Measurements from ENCODE around the gene ANKRD55. TPM values are rescaled to one million over a fixed set of nuclear protein-coding genes. Genes with fewer than 3 reads are reported as not detected.

The ANKRD55 gene
- total RNA-seq, 5 donors from 2014 or later (not counting 1 experiment from before 2014, with no cell fraction given), result 2.8 to 19.9 (median 3.4) TPM

DNA sequence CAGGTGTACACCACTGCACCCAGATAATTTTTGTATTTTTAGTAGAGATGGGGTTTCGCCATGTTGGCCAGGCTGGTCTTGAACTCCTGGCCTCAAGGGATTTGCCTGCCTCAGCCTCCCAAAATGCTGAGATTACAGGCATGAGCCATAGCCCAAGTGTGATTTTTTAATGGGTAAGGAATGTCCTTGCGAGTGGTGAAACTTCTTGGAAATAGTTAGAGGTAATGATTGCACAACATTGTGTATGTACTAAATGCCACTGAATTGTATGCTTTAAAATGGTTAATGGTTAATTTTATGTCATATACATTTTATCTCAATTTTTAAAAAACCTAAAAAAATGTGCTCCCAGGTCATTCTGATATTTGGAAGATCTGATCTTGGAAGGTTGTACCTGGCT is 178.5 kb downstream of the ANKRD55 start:
- CTCF ChIA-PET, result interaction anchor here in 1 of 2 donors (0.7 kb wide), 1 partner anchor 10 kb away, joined by 4 read pairs; no protein-coding TSS in a partner anchor

DNA sequence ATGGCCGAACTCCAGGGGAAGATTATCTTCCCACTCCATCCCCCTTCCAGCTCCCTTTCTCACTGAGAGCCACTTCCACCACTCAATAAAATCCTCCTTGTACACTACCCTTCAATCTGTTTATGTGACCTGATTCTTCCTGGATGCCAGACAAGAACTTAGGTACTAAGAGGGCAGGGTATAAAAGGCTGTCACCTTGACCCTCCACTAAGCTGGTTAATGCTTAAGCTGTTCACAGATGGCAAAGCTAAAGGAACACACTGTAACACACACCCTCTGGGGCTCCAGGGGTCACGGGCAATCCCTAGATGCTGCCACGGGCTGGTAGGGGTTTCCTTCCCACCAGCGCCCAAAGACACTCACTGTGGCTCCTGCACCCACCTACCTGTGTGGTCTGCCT is 179.8 kb downstream of the ANKRD55 start:
- WGBS (ENCODE audit: insufficient coverage), result 100% methylated on average over 1 of the region's 4 CpGs
- H3K9me3 Mint-ChIP-seq, result no peaks in the 10 kb centered on the region
- H3K27me3 Mint-ChIP-seq, result no peaks in the 10 kb centered on the region
- no peak overlapping the region for H3K27ac ChIP-seq (ENCODE audit: low read length)
- no peaks in the 10 kb centered on the region for H3K36me3 ChIP-seq (ENCODE audit: control insufficient read depth in 2 of 2, extremely low read depth in 1 of 2, insufficient read depth in 1 of 2, low read length in 1 of 2)
- ChIA-PET CTCF (no interaction called here), POLR2A (no interaction called here)
- H3K36me3 Mint-ChIP-seq, result peaks cover 3% of the 10 kb centered on the region
- peaks cover 55 to 74% of the 10 kb centered on the region in 2 experiments for H3K4me1 ChIP-seq (ENCODE audit: control insufficient read depth in 1 of 2, extremely low read depth in 1 of 2, insufficient read depth in 2 of 2, low read length in 2 of 2)
- no peak for ATAC-seq (replicated peaks in 1 of 4)
- peak overlapping the region; percentile 11 to 78 for H3K27ac Mint-ChIP-seq
- no peak for DNase-seq
- no peaks in the 10 kb centered on the region for H3K27me3 ChIP-seq (replicated peaks in 1 of 2; ENCODE audit: control insufficient read depth in 2 of 2, extremely low read depth in 1 of 2, insufficient read depth in 2 of 2, low read length in 1 of 2)
- H3K9me3 ChIP-seq, result no peaks in the 10 kb centered on the region
- no peak overlapping the region for H3K4me3 Mint-ChIP-seq
- no peak overlapping the region for H3K4me3 ChIP-seq (ENCODE audit: control insufficient read depth in 1 of 2, extremely low read depth in 1 of 2, low read length in 1 of 2)
- H3K4me1 Mint-ChIP-seq, result peaks cover 70 to 75% (median 74%) of the 10 kb centered on the region in 3 donors

More for the DNA sequence above, 178.5 kb downstream of the ANKRD55 start:
- H3K27me3 Mint-ChIP-seq, result no peaks in the 10 kb centered on the region
- DNase-seq (no peak), ATAC-seq (replicated peaks in 1 of 4) (no peak)
- POLR2A ChIA-PET, result no interaction called here
- no peaks in the 10 kb centered on the region for H3K36me3 ChIP-seq (ENCODE audit: control insufficient read depth in 2 of 2, extremely low read depth in 1 of 2, insufficient read depth in 1 of 2, low read length in 1 of 2)
- no peaks in the 10 kb centered on the region for H3K9me3 Mint-ChIP-seq
- no peak overlapping the region for H3K4me3 Mint-ChIP-seq
- H3K27ac Mint-ChIP-seq, result peak overlapping the region in 1 of 2 donors; percentile 91
- H3K27ac ChIP-seq (ENCODE audit: low read length), result no peak overlapping the region
- H3K4me3 ChIP-seq (ENCODE audit: control insufficient read depth in 1 of 2, extremely low read depth in 1 of 2, low read length in 1 of 2), result no peak overlapping the region
- no peaks in the 10 kb centered on the region for H3K9me3 ChIP-seq
- peaks cover 76 to 79% (median 77%) of the 10 kb centered on the region in 3 donors for H3K4me1 Mint-ChIP-seq
- H3K4me1 ChIP-seq (ENCODE audit: control insufficient read depth in 1 of 2, extremely low read depth in 1 of 2, insufficient read depth in 2 of 2, low read length in 2 of 2), result peaks cover 54 to 73% of the 10 kb centered on the region in 2 experiments
- no peaks in the 10 kb centered on the region for H3K27me3 ChIP-seq (replicated peaks in 1 of 2; ENCODE audit: control insufficient read depth in 2 of 2, extremely low read depth in 1 of 2, insufficient read depth in 2 of 2, low read length in 1 of 2)
- H3K36me3 Mint-ChIP-seq, result peaks cover 3% of the 10 kb centered on the region
- WGBS (ENCODE audit: insufficient coverage), result 100% methylated on average over 1 of the region's 2 CpGs

DNA sequence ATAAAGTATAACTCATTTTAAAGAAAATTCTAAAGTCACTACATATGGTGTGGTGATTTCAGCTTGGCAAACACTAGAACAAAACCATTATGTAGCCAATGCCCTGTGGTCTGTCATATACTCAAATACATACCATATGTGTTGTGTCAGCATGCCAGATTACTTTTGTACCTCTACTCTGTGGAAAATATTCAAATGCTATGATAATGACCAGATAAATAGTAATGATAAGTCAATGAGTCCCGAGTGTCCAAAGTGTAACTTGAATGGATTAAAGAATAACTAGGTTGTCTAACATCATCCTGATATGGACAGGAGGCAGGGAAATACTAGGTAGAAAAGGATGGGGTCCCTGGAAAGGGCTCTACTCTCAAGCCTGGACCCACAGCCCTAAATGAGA is 180.4 kb downstream of the ANKRD55 start:
- Mint-ChIP-seq H3K36me3 (peaks cover 3% of the 10 kb centered on the region), H3K9me3 (no peaks in the 10 kb centered on the region), H3K4me3 (peak overlapping the region in 1 of 3 donors; percentile 47), H3K27me3 (no peaks in the 10 kb centered on the region), H3K4me1 (peaks cover 70 to 75% (median 74%) of the 10 kb centered on the region in 3 donors), H3K27ac (peak overlapping the region; percentile 47 to 78)
- no peak overlapping the region for H3K4me3 ChIP-seq (ENCODE audit: control insufficient read depth in 1 of 2, extremely low read depth in 1 of 2, low read length in 1 of 2)
- H3K4me1 ChIP-seq (ENCODE audit: control insufficient read depth in 1 of 2, extremely low read depth in 1 of 2, insufficient read depth in 2 of 2, low read length in 2 of 2), result peaks cover 57 to 74% of the 10 kb centered on the region in 2 experiments
- CTCF ChIA-PET, result interaction anchor here in 1 of 2 donors (0.6 kb wide), 1 partner anchor 40 kb away, joined by 5 read pairs; no protein-coding TSS in a partner anchor
- no peak overlapping the region for H3K27ac ChIP-seq (ENCODE audit: low read length)
- no peaks in the 10 kb centered on the region for H3K27me3 ChIP-seq (replicated peaks in 1 of 2; ENCODE audit: control insufficient read depth in 2 of 2, extremely low read depth in 1 of 2, insufficient read depth in 2 of 2, low read length in 1 of 2)
- H3K9me3 ChIP-seq, result no peaks in the 10 kb centered on the region
- WGBS (ENCODE audit: insufficient coverage), result no CpG with 5 or more reads among the region's 1 CpG
- ATAC-seq (replicated peaks in 1 of 4) (no peak), DNase-seq (no peak)
- no peaks in the 10 kb centered on the region for H3K36me3 ChIP-seq (ENCODE audit: control insufficient read depth in 2 of 2, extremely low read depth in 1 of 2, insufficient read depth in 1 of 2, low read length in 1 of 2)
- POLR2A ChIA-PET, result no interaction called here

DNA sequence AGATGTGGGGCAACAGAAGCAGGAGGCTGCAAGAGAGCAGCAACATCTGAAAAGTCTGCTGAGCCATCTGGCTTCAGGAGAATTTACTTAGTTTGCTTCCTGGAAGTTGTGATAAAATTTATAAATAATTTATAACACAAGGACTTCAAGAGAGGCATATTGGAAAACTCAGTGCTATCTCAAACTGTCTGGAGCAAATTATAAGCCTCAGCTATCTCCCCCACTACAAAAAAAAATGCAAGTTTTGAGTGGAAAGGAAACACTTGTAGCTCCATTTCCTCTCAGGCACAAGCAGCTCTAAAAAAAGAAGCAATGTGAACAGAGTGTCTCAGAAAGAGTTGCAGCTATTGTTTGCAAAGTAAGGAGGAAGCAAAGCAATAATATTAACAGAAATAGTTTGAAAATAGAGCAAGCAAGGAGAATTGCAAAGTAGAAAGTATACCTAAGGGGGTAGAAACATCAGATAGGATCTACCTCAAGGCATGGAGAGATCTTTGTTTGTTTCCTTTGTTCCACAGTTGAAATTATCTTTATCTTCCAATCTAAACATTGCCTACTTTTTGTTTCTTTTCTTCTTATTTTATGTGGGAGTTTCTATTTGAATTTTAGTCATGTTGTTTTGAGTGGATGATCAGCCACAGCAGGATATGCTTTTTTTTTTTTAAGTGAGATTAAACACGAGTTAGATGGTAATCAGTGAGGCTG is 182.4 kb downstream of the ANKRD55 start:
- DNase-seq (peak in 1 of 35 experiments; percentile 44), ATAC-seq (replicated peaks in 1 of 4) (peak; percentile 63 to 82 (median 75))
- H3K36me3 ChIP-seq (ENCODE audit: control insufficient read depth in 2 of 2, extremely low read depth in 1 of 2, insufficient read depth in 1 of 2, low read length in 1 of 2), result no peaks in the 10 kb centered on the region
- H3K4me3 Mint-ChIP-seq, result peak overlapping the region; percentile 54 to 69 (median 62)
- no peaks in the 10 kb centered on the region for H3K9me3 ChIP-seq
- peaks cover 63 to 75% (median 67%) of the 10 kb centered on the region in 3 donors for H3K4me1 Mint-ChIP-seq
- peak overlapping the region; percentile 58 for H3K27ac ChIP-seq (ENCODE audit: low read length)
- WGBS (ENCODE audit: insufficient coverage), result no CpG with 5 or more reads among the region's 1 CpG
- peak overlapping the region in 1 of 2 donors; percentile 49 for H3K4me3 ChIP-seq (ENCODE audit: control insufficient read depth in 1 of 2, extremely low read depth in 1 of 2, low read length in 1 of 2)
- H3K27me3 Mint-ChIP-seq, result no peaks in the 10 kb centered on the region
- H3K27me3 ChIP-seq (replicated peaks in 1 of 2; ENCODE audit: control insufficient read depth in 2 of 2, extremely low read depth in 1 of 2, insufficient read depth in 2 of 2, low read length in 1 of 2), result no peaks in the 10 kb centered on the region
- H3K36me3 Mint-ChIP-seq, result peaks cover 3% of the 10 kb centered on the region
- CTCF ChIA-PET, result interaction anchor here (0.6 to 1.2 kb wide), 4 partner anchors 22 to 787 kb away, joined by 3 to 12 read pairs (median 4); no protein-coding TSS in a partner anchor
- POLR2A ChIA-PET, result interaction anchor here (0.6 to 2.0 kb wide), 6 partner anchors 15 to 150 kb away, joined by 3 to 8 read pairs (median 3); no protein-coding TSS in a partner anchor
- peak overlapping the region; percentile 95 to 96 for H3K27ac Mint-ChIP-seq
- H3K4me1 ChIP-seq (ENCODE audit: control insufficient read depth in 1 of 2, extremely low read depth in 1 of 2, insufficient read depth in 2 of 2, low read length in 2 of 2), result peaks cover 46 to 61% of the 10 kb centered on the region in 2 experiments
- H3K9me3 Mint-ChIP-seq, result no peaks in the 10 kb centered on the region

Other genes starting within 250 kb of the ANKRD55 start
- gene IL6ST, start 238.4 kb downstream of the ANKRD55 start, total RNA-seq, result 100 to 1,000 TPM; 113 to 330 (median 129) TPM

Data from T-cell (primary cell).